PC-3 (cell line): ENCODE data around the gene PRM1. TPM values are rescaled to one million over a fixed set of nuclear protein-coding genes. Genes with fewer than 3 reads are reported as not detected.

Source experiments
- ATAC-seq: fragments of 200-7000 bp; cut with Tn5 transposase; 2 replicates; pipeline ENCODE4 v1.9.1; 2020; ENCODE audit warnings: mild to moderate bottlenecking, moderate library complexity
- BruUV-seq: library from RNA; stranded (reverse); fragments of 400-500 nt; replicated peaks from 2 replicates; lab custom pipeline; 2021; lab: Mats Ljungman, UMichigan
- CTCF ChIA-PET: fragments of 300-600 bp; sonication (Branson Sonifier 250); formaldehyde crosslinking; loops from one replicate; lab custom pipeline; 2022; ENCODE audit warnings: antibody characterized with exemption; lab: Charles Lee
- POLR2A ChIA-PET: fragments of 300-600 bp; sonication (Branson Sonifier 250); formaldehyde crosslinking; loops from one replicate; lab custom pipeline; 2022; ENCODE audit warnings: antibody characterized with exemption; ENCODE audit not compliant: unreplicated experiment; lab: Charles Lee
- DNase-seq: peaks from one replicate; pipeline ENCODE4 v3.0.0-alpha.2; 2015
- H2AFZ ChIP-seq: fragments of 300-600 bp; sonication (generic); 2 replicates; pipeline ENCODE4 v1.6.0; 2016; ENCODE audit warnings: antibody characterized with exemption, low read length
- H3F3A ChIP-seq: fragments of 300-600 bp; sonication (generic); one replicate; pipeline ENCODE4 v1.6.0; 2017; ENCODE audit warnings: antibody characterized with exemption, low read length, control low read depth, mild to moderate bottlenecking; ENCODE audit not compliant: unreplicated experiment
- H3K27ac ChIP-seq: fragments of 300-600 bp; sonication (generic); 2 replicates; pipeline ENCODE4 v1.5.1; 2016; ENCODE audit warnings: mild to moderate bottlenecking, low read length
- H3K27me3 ChIP-seq: fragments of 300-600 bp; sonication (generic); 2 replicates; pipeline ENCODE4 v1.6.1; 2016; ENCODE audit warnings: low read length, mixed read lengths
- H3K36me3 ChIP-seq: fragments of 300-600 bp; sonication (generic); 2 replicates; pipeline ENCODE4 v1.6.1; 2016; ENCODE audit warnings: low read depth, mixed run types, low read length, mixed read lengths
- H3K4me1 ChIP-seq: fragments of 300-600 bp; sonication (generic); 2 replicates; pipeline ENCODE4 v1.5.1; 2016; ENCODE audit warnings: low read length; ENCODE audit not compliant: insufficient read depth
- H3K4me2 ChIP-seq: fragments of 300-600 bp; sonication (generic); 2 replicates; pipeline ENCODE4 v1.6.0; 2016; ENCODE audit warnings: low read length
- H3K4me3 ChIP-seq: fragments of 300-600 bp; sonication (generic); 2 replicates; pipeline ENCODE4 v1.5.1; 2016; ENCODE audit warnings: mild to moderate bottlenecking, low read length, mixed read lengths
- H3K79me2 ChIP-seq: fragments of 300-600 bp; sonication (generic); 2 replicates; pipeline ENCODE4 v1.6.1; 2017; ENCODE audit warnings: low read length, mixed read lengths
- H3K9ac ChIP-seq: fragments of 300-600 bp; sonication (generic); 2 replicates; pipeline ENCODE4 v1.6.0; 2016; ENCODE audit warnings: mild to moderate bottlenecking, low read length
- H3K9me2 ChIP-seq: fragments of 300-600 bp; sonication (generic); replicated peaks from 2 replicates; pipeline ENCODE4 v1.6.1; 2016; ENCODE audit warnings: mixed run types, low read length, mixed read lengths
- H3K9me3 ChIP-seq: fragments of 300-600 bp; sonication (generic); 2 replicates; pipeline ENCODE4 v1.6.1; 2016; ENCODE audit warnings: low read length, mixed read lengths
- H4K20me1 ChIP-seq: fragments of 300-600 bp; sonication (generic); 2 replicates; pipeline ENCODE4 v1.6.1; 2016; ENCODE audit warnings: low read length, mixed read lengths
- CTCF ChIP-seq: fragments of 300-600 bp; sonication (generic); conservative IDR thresholded peaks from 2 replicates; pipeline ENCODE4 v1.5.1; 2017; ENCODE audit warnings: antibody characterized with exemption, low read depth, mild to moderate bottlenecking, low read length
- EZH2 ChIP-seq: fragments of 300-600 bp; sonication (generic); IDR thresholded peaks from one replicate; pipeline ENCODE4 v1.6.1; 2017; ENCODE audit warnings: antibody characterized with exemption, mild to moderate bottlenecking, low read length; ENCODE audit not compliant: unreplicated experiment
- EZH2phosphoT487 ChIP-seq: fragments of 300-600 bp; sonication (generic); IDR thresholded peaks from 2 replicates; pipeline ENCODE4 v1.6.1; 2018; ENCODE audit warnings: mild to moderate bottlenecking, antibody characterized with exemption, low read length, borderline replicate concordance
- intact Hi-C: fragments of 100-400 bp; cut with micrococcal nuclease; formaldehyde crosslinking; loops from 2 replicates; pipeline ENCODE4 v1.9.0; 2023
- total RNA-seq: library from RNA; depleted of rRNA; stranded (reverse); fragments of >200 nt; gene quantifications from 2 replicates; pipeline ENCODE4 v1.2.3, GENCODE V29; 2014

PRM1 gene
- total RNA-seq, 1 experiment from 2014 or later = not detected

- H3K27ac ChIP-seq = peak overlapping the region; percentile 64; the same call in 1 of the 2 replicates
- POLR2A ChIA-PET = no interaction called here
- no peaks in the 10 kb centered on the region for H3K9me2 ChIP-seq
- ATAC-seq = no peak
- no peak overlapping the region for H2AFZ ChIP-seq
- no peaks in the 10 kb centered on the region for H3K27me3 ChIP-seq
- no peak overlapping the region for H3K9ac ChIP-seq
- no peak for TF ChIP-seq EZH2
- TF ChIP-seq CTCF = no peak
- no peak for TF ChIP-seq EZH2phosphoT487
- H3K4me1 ChIP-seq = peaks cover 16% of the 10 kb centered on the region
- intact Hi-C loops = no loop called here
- no peaks in the 10 kb centered on the region for H3K79me2 ChIP-seq
- H3K4me3 ChIP-seq = no peak overlapping the region
- no peaks in the 10 kb centered on the region for H3F3A ChIP-seq
- H3K9me3 ChIP-seq = no peaks in the 10 kb centered on the region
- DNase-seq = no peak
- BruUV-seq = no TSS peak
- H4K20me1 ChIP-seq = no peaks in the 10 kb centered on the region
- H3K4me2 ChIP-seq = no peak overlapping the region
- H3K36me3 ChIP-seq = no peaks in the 10 kb centered on the region
- CTCF ChIA-PET = no interaction called here
These were observed 46.4 kb upstream of the PRM1 start for GRCh38 chr16:11327277-11328171.

GRCh38 chr16:11326737-11327276 lies 45.7 kb upstream of the PRM1 start:
- POLR2A ChIA-PET = no interaction called here
- Histone ChIP-seq H3K4me1 (peaks cover 16% of the 10 kb centered on the region), H3K9me3 (no peaks in the 10 kb centered on the region), H3K4me2 (no peak overlapping the region), H3K27ac (no peak overlapping the region), H4K20me1 (no peaks in the 10 kb centered on the region), H3K4me3 (no peak overlapping the region), H3K9ac (no peak overlapping the region), H3K79me2 (no peaks in the 10 kb centered on the region), H2AFZ (no peak overlapping the region), H3K27me3 (no peaks in the 10 kb centered on the region), H3K36me3 (no peaks in the 10 kb centered on the region), H3F3A (no peaks in the 10 kb centered on the region), H3K9me2 (no peaks in the 10 kb centered on the region)
- no peak for ATAC-seq
- intact Hi-C loops = no loop called here
- BruUV-seq = no TSS peak
- TF ChIP-seq EZH2phosphoT487 (no peak), EZH2 (no peak), CTCF (no peak)
- CTCF ChIA-PET = no interaction called here
- no peak for DNase-seq
